CD4-positive, alpha-beta T cell treated with Interleukin-17A for 4 hours (primary cell): Measurements from ENCODE around the gene MIAT.

Source experiments
- DNase-seq: peaks from one replicate; pipeline ENCODE4 v3.0.0-alpha.2; 2020; ENCODE audit warnings: mixed read lengths

The MIAT gene

GRCh38 chr22:26670459-26670858 is 13.1 kb downstream of the MIAT start:
- DNase-seq, result no peak

GRCh38 chr22:26671317-26672059 is 14.1 kb downstream of the MIAT start:
- DNase-seq, result peak; percentile 81

- DNase-seq, result no peak
Measured at GRCh38 chr22:26672060-26672471, 14.7 kb downstream of the MIAT start.

GRCh38 chr22:26672590-26673468 is 15.4 kb downstream of the MIAT start:
- DNase-seq, result peak; percentile 93

- DNase-seq, result peak; percentile 53
Measured at GRCh38 chr22:26673486-26673885, 16.1 kb downstream of the MIAT start.

- peak; percentile 48 for DNase-seq
Measured at GRCh38 chr22:26674211-26675190, 17.1 kb downstream of the MIAT start.

GRCh38 chr22:26675687-26676268 is 18.4 kb downstream of the MIAT start:
- DNase-seq, result no peak

GRCh38 chr22:26677217-26677616 is 19.8 kb downstream of the MIAT start:
- DNase-seq, result no peak

- DNase-seq, result peak; percentile 78
Measured at GRCh38 chr22:26679003-26679629, 21.7 kb downstream of the MIAT start.

GRCh38 chr22:26680485-26680884 is 23.1 kb downstream of the MIAT start:
- DNase-seq, result no peak

GRCh38 chr22:26681395-26681821 is 24.0 kb downstream of the MIAT start:
- no peak for DNase-seq

- DNase-seq, result no peak
Measured at GRCh38 chr22:26684168-26684567, 26.8 kb downstream of the MIAT start.

GRCh38 chr22:26685601-26686000 is 28.2 kb downstream of the MIAT start:
- no peak for DNase-seq

- DNase-seq, result no peak
Measured at GRCh38 chr22:26687439-26687838, 30.1 kb downstream of the MIAT start.

- no peak for DNase-seq
Measured at GRCh38 chr22:26689513-26690301, 32.3 kb downstream of the MIAT start.

GRCh38 chr22:26690654-26691376 is 33.4 kb downstream of the MIAT start:
- no peak for DNase-seq

GRCh38 chr22:26691377-26691716 is 34.0 kb downstream of the MIAT start:
- DNase-seq, result no peak

GRCh38 chr22:26692215-26692614 is 34.8 kb downstream of the MIAT start:
- DNase-seq, result no peak

- no peak for DNase-seq
Measured at GRCh38 chr22:26697151-26697550, 39.8 kb downstream of the MIAT start.

GRCh38 chr22:26700462-26700861 is 43.1 kb downstream of the MIAT start:
- no peak for DNase-seq
